Measurements from ENCODE around the gene FGGY.
"Not testable (repeated sequence)": the region's sequence is repeated elsewhere in the genome, so short reads cannot be mapped to it uniquely, and the experiment has no call there.

FGGY gene

DNA sequence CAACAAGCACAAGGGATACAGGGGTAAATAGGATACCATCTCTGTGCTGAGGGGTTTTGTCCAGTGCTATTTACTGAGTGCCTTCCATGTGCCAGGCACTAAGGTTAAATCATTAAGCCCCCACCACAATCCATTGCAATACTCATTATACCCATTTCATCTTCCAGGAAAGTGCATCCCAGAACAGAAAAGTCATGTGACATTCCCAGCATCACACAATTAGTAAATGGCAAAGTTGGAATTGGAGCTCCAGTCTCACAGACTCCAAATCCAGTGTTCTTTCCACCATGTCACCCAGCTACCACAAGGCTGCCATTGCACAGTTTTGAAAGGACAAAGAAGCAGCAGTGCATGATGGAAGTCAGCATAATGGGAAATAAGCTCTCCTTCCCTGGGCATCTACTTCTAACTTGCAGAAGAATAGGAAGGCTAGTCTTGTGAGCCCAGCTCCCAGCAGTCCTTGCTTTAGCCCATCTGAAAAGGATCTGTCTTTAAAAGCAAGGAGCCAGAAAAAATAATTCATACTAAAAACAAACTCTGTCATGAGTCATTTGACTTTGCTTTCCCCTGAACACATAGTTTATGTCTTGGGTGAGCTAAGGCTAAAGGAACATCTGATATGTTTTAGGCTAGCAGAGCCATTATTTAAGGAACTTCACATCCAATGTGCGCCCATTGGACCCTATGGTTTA lies 406.5 kb downstream of the FGGY start:
- no peak for DNase-seq (ENCODE audit: low spot score)

DNA sequence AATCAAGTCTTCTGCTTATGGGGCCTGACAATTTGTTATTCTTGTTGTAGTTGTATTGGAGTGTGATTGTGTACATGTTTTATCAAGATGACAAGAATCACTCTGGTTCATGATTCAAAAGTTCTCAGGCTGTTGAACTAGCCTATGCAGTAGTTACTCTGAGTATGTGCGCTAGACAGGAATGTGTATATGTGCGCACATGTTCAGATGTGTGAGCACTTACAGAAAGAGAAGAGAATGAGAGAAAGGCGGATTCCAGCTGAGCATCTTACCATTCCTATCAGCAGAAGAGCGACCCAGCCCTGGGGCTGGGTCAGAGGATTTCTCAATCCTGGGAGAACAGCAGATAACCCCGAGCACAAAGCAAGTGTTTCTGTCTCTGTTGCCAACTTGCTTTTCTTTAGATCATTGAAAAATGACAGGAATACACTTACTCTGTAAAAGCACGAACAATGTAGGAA lies 407.1 kb downstream of the FGGY start:
- no peak for DNase-seq (ENCODE audit: low spot score)

DNA sequence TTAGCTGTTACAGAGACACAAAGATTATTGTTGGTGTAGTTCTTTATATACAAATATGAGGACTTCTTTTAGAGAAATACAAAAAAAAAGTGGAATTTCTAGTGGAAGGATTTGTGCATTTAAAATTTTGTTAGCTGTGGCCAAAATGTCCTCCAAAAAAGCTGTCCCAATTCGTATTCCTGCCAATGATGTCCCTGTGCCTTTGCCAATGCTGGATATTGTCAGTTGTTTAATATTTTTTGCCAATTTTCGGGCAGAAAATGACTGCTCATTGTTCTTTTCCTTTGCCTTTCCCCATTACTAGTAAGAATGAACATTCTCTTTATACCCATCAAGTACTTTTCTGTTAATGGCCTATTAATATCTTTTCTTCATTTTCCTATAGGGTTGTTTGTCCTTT lies 407.8 kb downstream of the FGGY start:
- DNase-seq (ENCODE audit: low spot score) = no peak

DNA sequence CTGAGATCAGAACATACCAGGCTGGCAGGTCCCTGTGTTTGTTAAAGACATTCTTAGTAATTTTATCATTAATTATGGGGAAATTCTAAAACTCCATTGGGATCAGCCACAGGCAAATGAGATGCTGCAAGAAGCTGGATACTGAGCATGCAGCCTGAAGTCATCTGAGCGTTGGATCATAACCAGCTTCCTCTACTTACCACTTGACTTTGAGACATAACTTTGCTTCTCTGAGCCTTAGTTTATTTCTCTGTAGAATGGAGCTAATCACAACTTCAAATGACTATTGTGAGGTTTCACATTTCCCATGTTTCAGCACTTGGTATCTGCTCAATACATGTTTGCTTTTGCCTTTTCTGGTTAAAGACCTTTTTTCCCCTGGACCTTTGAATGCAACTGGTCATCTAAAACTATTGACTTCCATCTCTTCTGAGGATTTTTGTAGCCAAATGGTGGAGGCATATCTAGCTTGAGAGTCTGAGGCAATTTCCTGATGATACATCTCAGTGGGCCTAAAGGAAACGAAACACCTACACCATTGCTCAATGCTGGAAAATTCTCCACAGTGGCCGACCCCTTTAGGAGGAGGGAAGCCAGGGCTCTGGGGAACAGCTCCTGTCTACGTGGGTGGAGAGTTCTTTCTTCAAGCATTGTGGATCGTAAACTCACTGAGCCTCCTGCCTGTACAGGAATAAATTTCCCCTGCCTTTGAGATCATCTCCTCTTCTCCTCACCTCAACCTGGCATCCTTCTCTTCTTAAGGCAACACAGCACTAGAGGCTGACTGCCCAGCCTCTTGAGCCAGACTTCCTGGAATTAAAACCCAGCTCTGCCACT lies 408.8 kb downstream of the FGGY start:
- DNase-seq (ENCODE audit: low spot score) = no peak

DNA sequence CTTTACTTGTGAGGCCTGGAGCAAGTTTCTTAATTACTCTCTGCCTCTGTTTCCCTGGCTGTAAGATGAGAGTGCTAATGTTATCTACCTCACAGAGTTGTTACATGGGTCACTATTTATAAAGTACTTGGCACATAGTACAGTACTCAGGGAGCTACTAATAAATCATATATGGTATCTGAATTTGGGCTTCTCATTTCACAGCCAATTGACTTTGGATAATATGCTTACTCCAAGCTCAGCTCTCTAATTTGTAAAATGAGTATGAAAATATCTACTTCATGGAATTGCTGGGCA lies 409.4 kb downstream of the FGGY start:
- DNase-seq (ENCODE audit: low spot score) = no peak

GRCh38 chr1:59707178-59707791 lies 410.4 kb downstream of the FGGY start:
- DNase-seq (ENCODE audit: low spot score) = no peak

DNA sequence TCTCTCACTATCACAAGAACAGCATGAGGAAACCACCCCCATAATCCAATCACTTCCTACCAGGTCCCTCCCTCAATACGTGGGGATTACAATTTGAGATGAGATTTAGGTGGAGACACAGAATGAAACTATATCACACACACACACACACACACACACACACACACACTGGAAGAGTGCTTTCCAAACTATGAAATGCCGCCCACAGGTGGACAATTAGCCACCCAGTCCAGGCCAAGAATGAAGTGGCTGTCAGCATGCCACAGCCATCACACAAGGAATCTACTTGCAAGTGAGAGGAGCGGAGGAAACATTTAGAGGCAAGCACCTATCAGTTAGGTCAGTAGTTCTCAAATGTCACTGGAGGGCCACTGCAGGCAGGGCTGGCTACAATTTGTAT lies 412.4 kb downstream of the FGGY start:
- no peak for DNase-seq (ENCODE audit: low spot score)

GRCh38 chr1:59710920-59711319 lies 414.0 kb downstream of the FGGY start:
- DNase-seq (ENCODE audit: low spot score) = not testable (repeated sequence)

DNA sequence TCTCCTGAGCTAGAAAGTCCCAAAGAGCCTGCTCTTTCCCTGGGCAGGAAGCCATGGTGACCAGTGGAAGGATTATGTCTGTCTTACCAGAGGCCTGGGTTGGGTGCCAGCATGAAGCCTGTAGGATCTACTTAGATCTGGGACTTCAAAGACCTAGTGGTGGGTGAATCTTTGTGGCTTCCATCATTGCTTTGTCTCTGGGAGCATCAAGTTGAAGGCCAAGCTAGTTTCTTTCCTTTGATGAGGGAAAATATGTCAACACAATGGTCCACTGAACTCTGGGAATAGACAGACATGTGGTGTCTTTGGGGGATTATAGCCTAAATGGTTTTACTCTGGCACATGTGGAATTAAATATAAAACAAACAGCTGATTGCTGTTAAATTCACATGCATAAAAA lies 417.3 kb downstream of the FGGY start:
- no peak for DNase-seq (ENCODE audit: low spot score)

GRCh38 chr1:59714966-59715365 lies 418.1 kb downstream of the FGGY start:
- no peak for DNase-seq (ENCODE audit: low spot score)

DNA sequence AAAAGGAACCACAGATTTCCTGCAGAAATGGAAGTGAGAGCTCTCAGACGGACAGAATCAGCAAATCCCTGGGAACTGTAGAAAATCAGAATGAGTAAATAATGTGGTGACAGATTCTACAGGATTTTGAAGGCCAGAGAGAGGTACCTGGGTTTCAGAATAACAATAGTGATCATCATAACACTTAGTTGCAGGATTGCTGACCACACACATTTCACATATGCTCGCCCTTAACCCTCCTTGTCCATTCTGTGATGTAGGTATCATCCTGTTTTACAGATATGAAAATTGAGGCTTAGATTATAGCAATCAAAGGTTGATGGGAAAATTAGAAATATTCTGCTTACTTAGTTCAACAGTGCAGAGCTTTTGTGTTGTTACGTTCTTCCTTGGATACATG lies 419.9 kb downstream of the FGGY start:
- DNase-seq (ENCODE audit: low spot score) = no peak

- no peak for DNase-seq (ENCODE audit: low spot score)
Observed at GRCh38 chr1:59718064-59718988, 421.4 kb downstream of the FGGY start.

- no peak for DNase-seq (ENCODE audit: low spot score)
Observed at GRCh38 chr1:59718989-59719360, 422.1 kb downstream of the FGGY start.

DNA sequence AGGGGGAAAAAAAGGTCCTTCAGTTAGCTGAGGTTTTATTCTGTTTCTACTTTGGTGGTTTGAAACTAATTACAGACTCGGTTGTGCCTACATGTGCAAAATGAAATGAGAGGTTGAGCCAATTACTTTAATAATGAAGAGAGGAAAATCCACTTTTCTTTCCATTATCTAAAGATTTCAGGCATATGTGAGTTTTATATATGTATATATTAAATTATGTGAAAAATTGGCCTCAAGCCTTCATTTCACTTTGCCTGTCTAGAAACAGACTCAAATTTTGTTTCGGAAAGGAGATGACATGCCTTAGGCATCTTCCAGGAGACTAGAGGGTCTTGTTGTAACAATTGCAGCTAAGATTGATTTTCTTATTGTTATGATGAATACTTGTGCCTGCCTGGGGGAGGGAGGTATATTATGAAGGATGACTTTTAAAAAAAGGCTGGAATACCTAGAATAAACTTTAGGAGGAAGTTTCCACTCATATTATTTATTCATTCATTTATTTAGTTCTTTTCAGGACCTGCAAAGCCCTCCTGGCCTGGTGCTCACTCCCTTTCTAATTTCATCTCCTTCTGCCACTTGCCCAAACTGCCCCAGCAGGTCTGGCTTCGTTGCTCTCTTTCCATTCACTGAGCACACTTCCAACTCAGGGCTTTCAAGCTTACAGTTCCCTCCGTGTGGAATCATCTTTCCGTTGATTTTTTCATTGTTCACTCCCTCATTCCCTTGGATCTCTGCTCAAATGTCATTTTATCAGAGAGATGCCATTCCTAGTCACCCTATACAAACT lies 423.6 kb downstream of the FGGY start:
- DNase-seq (ENCODE audit: low spot score) = no peak

DNA sequence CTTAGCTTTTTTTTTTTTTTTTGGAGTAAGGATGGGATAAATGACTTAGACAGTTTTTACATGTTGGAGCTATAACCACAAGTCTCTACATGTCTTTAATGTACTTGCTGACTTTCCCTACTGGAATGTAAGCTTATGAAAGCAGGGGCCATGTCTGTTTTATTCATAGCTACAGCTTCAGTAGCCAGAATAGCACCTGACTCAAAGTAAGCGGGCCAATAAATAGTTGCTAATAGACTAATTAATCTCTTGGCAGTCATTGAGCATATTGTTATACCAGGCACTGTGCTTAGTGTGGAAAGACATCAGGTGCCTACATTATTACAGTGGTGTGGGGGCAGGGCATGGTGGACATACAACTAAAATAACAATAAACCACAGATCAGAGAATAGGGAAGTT lies 433.4 kb downstream of the FGGY start:
- no peak for DNase-seq (ENCODE audit: low spot score)

- DNase-seq (ENCODE audit: low spot score) = peak; percentile 6
Observed at GRCh38 chr1:59730759-59731478, 434.0 kb downstream of the FGGY start.

- no peak for DNase-seq (ENCODE audit: low spot score)
Observed at GRCh38 chr1:59731591-59731990, 434.7 kb downstream of the FGGY start.

- no peak for DNase-seq (ENCODE audit: low spot score)
Observed at GRCh38 chr1:59732214-59732955, 435.5 kb downstream of the FGGY start.

GRCh38 chr1:59733443-59734141 lies 436.7 kb downstream of the FGGY start:
- DNase-seq (ENCODE audit: low spot score) = no peak

Measured in hematopoietic multipotent progenitor cell treated with erythropoietin and hydrocortisone succinate and interleukin-3 and kit ligand, for 15 days (in vitro differentiated cells).